ENCODE data around the gene CABP7. TPM values are rescaled to one million over a fixed set of nuclear protein-coding genes. Genes with fewer than 3 reads are reported as not detected.

Gene CABP7
- total RNA-seq, 1 experiment from 2014 or later, result not detected

DNA sequence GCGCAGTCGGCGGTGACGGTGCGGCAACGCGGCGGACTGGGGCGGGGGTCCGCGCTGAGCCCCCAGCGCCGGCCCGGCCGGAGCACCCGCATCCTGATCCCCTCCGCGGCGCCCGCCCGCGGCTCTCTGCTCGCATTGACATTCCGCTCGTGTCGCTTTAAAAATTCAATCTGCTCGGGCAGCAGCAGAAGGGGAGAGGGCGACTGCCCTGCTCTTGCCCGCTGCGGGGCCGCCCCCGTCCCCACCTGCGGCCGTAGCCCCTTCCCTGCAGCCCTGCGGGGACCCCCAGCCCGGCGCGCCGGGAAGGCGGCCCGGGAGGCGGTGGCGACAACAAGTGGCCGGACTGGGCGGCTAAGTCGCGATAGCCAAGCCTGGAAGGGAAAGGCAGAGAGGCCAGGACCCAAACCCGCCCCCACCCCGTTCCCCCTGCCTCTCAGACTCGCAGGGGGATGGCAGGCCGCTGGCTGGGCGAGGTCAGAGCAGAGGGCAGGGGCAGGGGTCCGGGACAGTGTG lies 1.1 kb downstream of the CABP7 start:
- Histone ChIP-seq H3K27me3 (replicated peaks; ENCODE audit: insufficient read depth, low read depth, low read length, poor library complexity) (peaks cover 50% of the 10 kb centered on the region), H3K4me1 (ENCODE audit: insufficient read depth, low read length, poor library complexity, severe bottlenecking) (no peaks in the 10 kb centered on the region), H3K4me3 (ENCODE audit: low read depth, low read length, poor library complexity, severe bottlenecking) (no peak overlapping the region), H3K27ac (ENCODE audit: low read depth, low read length, poor library complexity, severe bottlenecking) (no peak overlapping the region), H3K9me3 (ENCODE audit: low read depth, low read length, poor library complexity, severe bottlenecking) (no peaks in the 10 kb centered on the region), H3K36me3 (ENCODE audit: insufficient read depth, low read length, poor library complexity, severe bottlenecking) (no peaks in the 10 kb centered on the region)
- intact Hi-C loops (cut with micrococcal nuclease; ENCODE audit: unreplicated experiment), result no loop called here
- BruUV-seq (replicated peaks), result no TSS peak
- ChIA-PET CTCF (no interaction called here), POLR2A (ENCODE audit: low non-redundant PET) (no interaction called here)
- peak; percentile 97 for TF ChIP-seq EZH2 (IDR thresholded peaks at IDR 0.05; ENCODE audit: borderline replicate concordance, low read depth, low read length, poor library complexity, severe bottlenecking)
- TF ChIP-seq, protein P1, sequence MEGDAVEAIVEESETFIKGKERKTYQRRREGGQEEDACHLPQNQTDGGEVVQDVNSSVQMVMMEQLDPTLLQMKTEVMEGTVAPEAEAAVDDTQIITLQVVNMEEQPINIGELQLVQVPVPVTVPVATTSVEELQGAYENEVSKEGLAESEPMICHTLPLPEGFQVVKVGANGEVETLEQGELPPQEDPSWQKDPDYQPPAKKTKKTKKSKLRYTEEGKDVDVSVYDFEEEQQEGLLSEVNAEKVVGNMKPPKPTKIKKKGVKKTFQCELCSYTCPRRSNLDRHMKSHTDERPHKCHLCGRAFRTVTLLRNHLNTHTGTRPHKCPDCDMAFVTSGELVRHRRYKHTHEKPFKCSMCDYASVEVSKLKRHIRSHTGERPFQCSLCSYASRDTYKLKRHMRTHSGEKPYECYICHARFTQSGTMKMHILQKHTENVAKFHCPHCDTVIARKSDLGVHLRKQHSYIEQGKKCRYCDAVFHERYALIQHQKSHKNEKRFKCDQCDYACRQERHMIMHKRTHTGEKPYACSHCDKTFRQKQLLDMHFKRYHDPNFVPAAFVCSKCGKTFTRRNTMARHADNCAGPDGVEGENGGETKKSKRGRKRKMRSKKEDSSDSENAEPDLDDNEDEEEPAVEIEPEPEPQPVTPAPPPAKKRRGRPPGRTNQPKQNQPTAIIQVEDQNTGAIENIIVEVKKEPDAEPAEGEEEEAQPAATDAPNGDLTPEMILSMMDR (conservative IDR thresholded peaks at IDR 0.05; ENCODE audit: low read depth, low read length), result no peak
- no peak for DNase-seq (ENCODE audit: low spot score)

DNA sequence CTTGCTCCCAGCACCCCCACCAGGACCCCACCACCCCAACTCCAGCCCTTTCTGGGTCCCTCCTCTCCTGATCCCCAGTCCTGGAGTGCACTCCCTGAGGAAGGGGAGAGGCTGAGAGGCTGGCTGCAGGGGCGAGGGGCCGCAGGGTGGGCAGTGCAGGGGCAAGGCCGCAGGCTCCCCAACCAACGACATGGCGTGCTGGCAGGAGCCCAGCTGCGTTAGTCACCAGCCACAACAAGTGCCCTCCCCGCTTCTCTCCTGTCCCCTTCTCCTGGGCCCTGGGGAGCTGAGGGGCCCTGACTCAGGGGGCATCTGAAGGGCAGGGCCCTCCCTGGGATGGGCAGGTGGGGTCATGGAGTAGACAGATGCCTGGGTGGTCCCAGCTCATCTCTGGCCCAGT lies 2.3 kb downstream of the CABP7 start:
- ChIA-PET POLR2A (ENCODE audit: low non-redundant PET) (no interaction called here), CTCF (no interaction called here)
- H3K4me1 ChIP-seq (ENCODE audit: insufficient read depth, low read length, poor library complexity, severe bottlenecking), result no peaks in the 10 kb centered on the region
- H3K4me3 ChIP-seq (ENCODE audit: low read depth, low read length, poor library complexity, severe bottlenecking), result no peak overlapping the region
- DNase-seq (ENCODE audit: low spot score), result no peak
- TF ChIP-seq, protein P1 (conservative IDR thresholded peaks at IDR 0.05; ENCODE audit: low read depth, low read length), result no peak
- no peak for TF ChIP-seq EZH2 (IDR thresholded peaks at IDR 0.05; ENCODE audit: borderline replicate concordance, low read depth, low read length, poor library complexity, severe bottlenecking)
- H3K36me3 ChIP-seq (ENCODE audit: insufficient read depth, low read length, poor library complexity, severe bottlenecking), result no peaks in the 10 kb centered on the region
- H3K9me3 ChIP-seq (ENCODE audit: low read depth, low read length, poor library complexity, severe bottlenecking), result no peaks in the 10 kb centered on the region
- H3K27ac ChIP-seq (ENCODE audit: low read depth, low read length, poor library complexity, severe bottlenecking), result no peak overlapping the region
- intact Hi-C loops (cut with micrococcal nuclease; ENCODE audit: unreplicated experiment), result no loop called here
- no TSS peak for BruUV-seq (replicated peaks)
- H3K27me3 ChIP-seq (replicated peaks; ENCODE audit: insufficient read depth, low read depth, low read length, poor library complexity), result peaks cover 43% of the 10 kb centered on the region

DNA sequence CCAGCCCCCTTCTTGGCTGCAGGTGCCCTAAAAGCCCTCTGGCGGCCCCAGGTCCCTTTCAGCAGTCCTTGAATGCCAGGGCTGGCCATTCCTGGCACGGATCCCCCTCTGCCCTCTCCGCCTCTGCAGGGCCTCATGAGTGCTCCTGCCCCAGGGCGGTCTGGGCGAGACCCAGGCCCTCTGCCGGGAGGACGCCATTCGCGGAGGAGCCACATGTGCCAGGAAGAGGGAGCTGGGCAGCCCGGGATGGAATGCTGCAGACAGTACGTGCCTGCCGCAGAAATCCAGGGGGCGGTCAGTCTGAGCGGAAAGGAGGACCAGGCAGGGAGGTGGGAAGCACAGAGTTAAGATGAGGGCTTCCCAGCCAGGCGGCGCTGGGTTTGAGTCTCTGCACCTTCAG lies 2.8 kb downstream of the CABP7 start:
- no peak overlapping the region for H3K27ac ChIP-seq (ENCODE audit: low read depth, low read length, poor library complexity, severe bottlenecking)
- no peaks in the 10 kb centered on the region for H3K36me3 ChIP-seq (ENCODE audit: insufficient read depth, low read length, poor library complexity, severe bottlenecking)
- ChIA-PET CTCF (no interaction called here), POLR2A (ENCODE audit: low non-redundant PET) (no interaction called here)
- DNase-seq (ENCODE audit: low spot score), result no peak
- TF ChIP-seq EZH2 (IDR thresholded peaks at IDR 0.05; ENCODE audit: borderline replicate concordance, low read depth, low read length, poor library complexity, severe bottlenecking), result no peak
- TF ChIP-seq, protein P1 (conservative IDR thresholded peaks at IDR 0.05; ENCODE audit: low read depth, low read length), result no peak
- H3K4me3 ChIP-seq (ENCODE audit: low read depth, low read length, poor library complexity, severe bottlenecking), result no peak overlapping the region
- H3K27me3 ChIP-seq (replicated peaks; ENCODE audit: insufficient read depth, low read depth, low read length, poor library complexity), result peaks cover 43% of the 10 kb centered on the region
- no TSS peak for BruUV-seq (replicated peaks)
- intact Hi-C loops (cut with micrococcal nuclease; ENCODE audit: unreplicated experiment), result no loop called here
- H3K9me3 ChIP-seq (ENCODE audit: low read depth, low read length, poor library complexity, severe bottlenecking), result no peaks in the 10 kb centered on the region
- no peaks in the 10 kb centered on the region for H3K4me1 ChIP-seq (ENCODE audit: insufficient read depth, low read length, poor library complexity, severe bottlenecking)

All from A673 (cell line).